DMS53 (cell line): ENCODE data around the gene ZNF487.
"Not testable (repeated sequence)": the region's sequence is repeated elsewhere in the genome, so short reads cannot be mapped to it uniquely, and the experiment has no call there.

Experiments
- DNase-seq: peaks from one replicate; lab custom pipeline; 2025; lab: John Stamatoyannopoulos, UW

Gene ZNF487

GRCh38 chr10:43436291-43437140 lies at the start of gene ZNF487:
ZNF487 (plus strand) TSS chr10:43437111; CDS start chr10:43475814, 38,703 bp downstream.
- DNase-seq: peak; percentile 94

DNA sequence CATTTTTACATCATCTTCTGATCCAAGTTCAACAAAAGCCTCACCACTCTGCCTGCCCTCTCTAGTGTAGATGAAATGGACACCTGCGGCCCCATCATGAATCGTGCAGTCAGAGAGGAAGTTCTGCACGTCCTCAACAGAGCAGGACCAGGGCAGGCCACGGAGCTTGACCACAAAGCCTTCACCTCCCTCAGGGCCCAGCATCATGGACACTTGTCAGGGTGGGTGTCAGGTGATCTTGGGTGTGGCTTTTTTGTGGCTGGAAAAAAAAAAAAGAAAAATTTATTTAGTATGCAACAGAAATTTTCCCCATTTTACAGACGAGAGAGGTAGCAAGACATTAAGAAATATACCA lies 49.3 kb upstream of the ZNF487 start:
- DNase-seq: no peak

GRCh38 chr10:43389867-43390266 lies 47.0 kb upstream of the ZNF487 start:
- DNase-seq: no peak

- DNase-seq: no peak
Measured at GRCh38 chr10:43390333-43390732, 46.6 kb upstream of the ZNF487 start.

DNA sequence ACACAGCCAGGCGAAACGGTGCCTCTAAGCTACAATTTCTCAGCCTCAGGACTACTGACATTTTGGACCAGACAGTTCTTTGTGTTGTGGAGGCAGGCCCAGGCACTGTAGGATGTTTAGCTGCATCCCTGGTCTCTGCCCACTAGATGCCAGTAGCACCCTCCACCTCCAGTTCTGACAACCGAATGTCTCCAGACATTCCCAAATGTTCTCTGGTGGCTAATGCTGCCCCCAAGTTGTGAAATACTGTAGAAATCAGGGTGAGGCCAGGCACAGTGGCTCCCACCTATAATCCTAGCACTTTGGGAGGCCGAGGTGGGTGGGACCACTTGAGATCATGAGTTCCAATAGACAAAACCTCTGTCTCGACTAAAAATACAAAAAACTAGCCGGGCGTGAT lies 46.2 kb upstream of the ZNF487 start:
- peak; percentile 41 for DNase-seq

DNA sequence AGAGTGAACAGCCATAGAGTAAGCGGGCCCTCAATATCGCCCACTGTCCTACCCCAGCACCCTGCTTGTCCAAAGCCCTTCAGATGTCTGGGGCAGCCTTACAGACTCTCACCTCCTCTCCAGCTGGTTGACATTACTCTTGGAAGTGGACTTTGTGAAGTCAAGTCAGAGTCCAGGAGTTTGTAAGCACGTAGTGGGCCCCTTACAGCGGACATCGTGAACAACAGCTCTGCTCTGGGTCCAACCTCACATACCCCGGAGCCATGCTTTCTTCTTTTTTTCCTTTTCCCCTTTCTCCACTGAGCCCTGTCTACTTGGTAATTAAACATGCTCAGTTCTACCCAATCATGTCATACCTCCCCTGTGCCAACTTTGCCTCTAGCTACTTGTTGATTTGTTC lies 45.4 kb upstream of the ZNF487 start:
- no peak for DNase-seq

DNA sequence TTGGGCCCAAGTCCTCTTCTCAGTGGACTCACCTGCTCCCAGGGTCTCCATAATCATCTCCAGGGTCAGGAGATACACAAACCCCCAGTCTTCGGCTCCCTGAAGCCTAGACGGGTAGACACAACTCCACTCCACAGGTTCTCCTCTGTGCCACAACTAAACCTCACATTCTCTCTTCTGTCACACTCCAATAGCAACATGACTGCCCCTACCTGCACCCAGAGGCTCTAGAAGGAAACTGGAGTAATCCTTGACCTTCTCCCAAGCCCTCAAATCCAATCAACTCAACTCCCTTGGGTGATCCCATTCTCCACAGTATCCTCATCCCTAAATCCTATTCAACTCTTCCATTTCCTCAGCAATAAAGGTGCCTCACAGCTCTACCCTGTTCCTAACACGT lies 44.2 kb upstream of the ZNF487 start:
- DNase-seq: no peak

DNA sequence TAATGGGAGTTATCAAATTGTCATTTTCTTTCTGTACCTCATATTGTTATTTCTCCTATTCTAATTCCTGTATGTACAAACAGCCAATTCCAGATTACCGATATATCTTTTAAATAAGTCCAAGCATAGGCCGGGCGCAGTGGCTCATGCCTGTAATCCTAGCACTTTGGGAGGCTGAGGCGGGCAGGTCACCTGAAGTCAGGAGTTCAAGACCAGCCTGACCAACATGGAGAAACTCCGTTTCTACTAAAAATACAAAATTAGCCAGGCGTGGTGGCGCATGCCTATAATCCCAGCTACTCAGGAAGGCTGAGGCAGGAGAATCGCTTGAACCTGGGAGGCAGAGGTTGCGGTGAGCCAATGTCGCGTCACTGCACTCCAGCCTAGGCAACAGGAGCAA lies 43.7 kb upstream of the ZNF487 start:
- DNase-seq: not testable (repeated sequence)

DNA sequence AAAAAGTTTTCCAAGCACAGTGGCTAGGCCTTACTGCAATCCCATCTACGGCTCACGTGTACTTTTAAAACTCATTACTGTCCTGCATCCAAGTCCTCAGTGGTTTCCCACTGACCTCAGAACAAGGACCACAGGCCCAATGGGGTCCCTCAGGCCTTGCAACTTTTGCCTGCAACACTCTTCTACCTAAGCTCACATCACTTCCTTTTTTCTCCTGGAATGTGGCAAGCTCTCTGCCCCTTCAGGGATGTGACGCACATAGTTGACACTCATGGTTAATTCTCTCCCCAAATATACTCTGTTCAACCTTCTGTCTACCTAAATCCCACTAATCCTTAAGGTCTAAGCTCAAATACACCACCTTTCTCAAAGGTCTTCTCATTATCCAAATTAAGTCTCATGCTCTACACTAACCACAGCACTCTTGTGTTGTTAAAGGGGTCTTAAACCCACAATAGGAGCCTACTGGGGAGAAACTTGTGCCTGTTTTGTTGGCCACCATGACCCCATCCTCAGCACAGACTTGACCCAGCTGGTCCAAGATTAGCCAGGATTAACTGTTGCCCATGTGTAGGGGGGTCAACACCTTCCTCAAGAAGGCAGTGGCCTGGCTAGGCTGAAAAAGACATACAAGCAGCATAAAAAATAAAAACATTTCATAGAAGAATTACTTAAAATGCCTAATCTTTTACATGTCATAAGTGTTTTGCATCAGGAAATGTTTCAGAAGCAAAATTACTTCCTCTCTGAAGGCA lies 43.1 kb upstream of the ZNF487 start:
- no peak for DNase-seq

DNA sequence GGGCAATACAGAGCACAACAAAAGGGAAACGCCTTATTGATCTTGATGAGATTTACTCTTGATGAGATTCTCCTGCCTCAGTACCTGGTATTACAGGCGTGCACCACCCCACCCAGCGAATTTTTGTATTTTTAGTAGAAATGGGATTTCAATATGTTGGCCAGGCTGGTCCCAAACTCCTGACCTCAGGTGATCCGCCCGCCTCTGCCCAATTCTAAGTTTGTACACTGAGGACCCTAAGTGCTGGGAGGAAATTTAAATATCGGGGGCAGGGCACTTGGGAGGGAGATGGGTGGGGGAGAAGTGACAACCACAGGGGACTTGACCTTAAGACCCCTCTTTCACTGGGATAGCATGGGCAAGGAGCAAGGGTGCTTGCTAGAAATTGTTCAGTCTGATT lies 42.0 kb upstream of the ZNF487 start:
- DNase-seq: no peak

DNA sequence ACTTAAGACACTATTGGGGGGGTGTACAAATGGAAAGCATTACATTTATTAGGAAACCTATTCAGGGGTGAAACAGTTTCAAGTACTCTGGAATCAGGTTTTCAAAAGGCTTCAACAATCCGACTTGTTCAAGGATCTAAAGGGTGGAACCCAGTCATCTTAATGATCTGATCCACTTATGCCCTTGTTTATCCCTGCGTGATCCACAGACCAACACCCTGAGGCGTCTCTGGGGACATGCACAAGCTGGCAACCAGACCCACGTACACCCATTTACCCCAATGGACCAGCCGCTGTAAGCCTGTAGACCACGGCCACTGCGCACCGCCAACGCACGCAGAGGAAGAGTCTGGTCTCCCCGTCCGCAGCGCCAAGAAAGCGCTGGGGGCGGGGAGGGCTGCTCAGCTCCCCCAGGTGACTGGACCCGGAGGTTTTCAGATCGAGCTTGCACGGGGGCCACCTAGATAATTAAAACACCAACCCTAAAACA lies 41.3 kb upstream of the ZNF487 start:
- DNase-seq: peak; percentile 62

DNA sequence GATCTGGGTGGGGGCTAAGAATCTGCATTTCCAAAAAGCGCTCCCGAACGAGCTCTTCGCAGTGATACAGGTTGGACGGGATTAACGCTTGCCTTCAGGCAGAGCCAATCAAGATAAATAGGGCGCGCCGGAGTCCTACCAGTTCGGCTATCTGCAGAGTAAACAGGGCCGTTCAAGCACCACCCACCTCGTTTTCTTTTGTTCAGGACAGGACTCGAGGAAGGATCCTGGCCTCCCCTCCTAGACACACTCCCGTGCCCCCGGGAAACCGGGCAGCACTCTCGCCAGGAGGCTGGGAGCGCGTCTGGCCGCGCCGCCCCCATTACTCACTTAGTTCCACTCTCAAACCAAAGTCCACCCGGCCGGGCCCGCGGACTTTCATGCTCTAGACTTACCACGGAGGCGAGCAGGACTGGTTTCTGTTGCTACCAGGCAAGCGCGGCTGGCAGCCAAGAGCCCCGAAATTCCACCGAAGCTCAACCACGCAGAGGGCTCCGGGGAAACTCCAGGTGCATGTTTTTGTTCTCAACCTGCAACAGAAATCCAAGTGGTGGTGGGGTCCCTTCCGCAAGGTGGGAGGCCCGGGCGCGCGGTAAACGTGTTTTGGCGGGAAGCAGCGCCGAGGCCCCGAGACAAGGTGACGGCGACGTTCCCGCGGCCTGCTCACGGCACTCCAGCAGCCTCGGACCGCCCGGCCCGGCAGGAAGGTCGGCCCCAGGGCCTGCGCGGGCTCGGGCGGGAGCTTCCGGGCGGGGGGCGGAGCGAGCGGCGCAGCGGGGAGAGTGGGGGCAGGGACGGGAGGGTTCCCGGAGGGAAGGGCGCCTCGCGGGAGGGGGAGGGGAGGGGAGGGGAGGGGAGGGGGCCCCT lies 40.6 kb upstream of the ZNF487 start:
- peak; percentile 92 for DNase-seq

DNA sequence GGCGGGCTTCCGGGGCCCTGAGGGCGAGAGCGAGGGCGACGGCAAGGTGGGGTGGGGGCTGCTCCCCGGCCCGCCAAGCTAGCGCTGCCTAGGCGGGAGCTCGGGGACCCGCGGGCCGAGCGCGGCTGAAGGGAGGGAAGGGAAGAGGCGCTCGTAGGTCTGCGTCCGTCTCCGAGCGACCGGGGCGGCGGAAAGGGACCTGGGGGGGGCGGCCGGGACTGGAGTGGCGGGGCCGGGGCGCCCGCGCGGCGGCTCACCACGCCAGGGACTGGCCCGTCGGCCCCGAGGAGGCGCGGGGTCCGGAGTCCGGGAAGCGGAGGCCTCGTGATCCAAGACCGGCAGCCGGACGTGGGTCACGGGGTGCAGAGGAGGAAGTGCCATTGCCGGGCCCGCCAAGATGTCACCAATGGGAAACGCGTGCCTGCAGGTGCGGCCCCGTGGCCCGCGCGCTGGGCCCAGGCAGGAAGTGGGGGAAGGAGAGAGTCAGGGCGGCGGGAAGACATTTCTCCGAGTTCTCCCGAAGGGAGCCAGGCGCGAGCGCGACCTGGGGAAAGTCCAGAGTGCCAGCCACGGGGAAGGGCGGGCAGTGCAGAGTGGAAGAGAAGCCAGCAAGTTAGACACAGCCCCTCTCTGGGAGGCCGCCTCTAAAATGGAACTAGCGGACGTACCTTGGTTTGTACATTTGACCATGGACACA lies 39.8 kb upstream of the ZNF487 start:
- peak; percentile 98 for DNase-seq

- no peak for DNase-seq
Measured at GRCh38 chr10:43398939-43399319, 38.0 kb upstream of the ZNF487 start.

DNA sequence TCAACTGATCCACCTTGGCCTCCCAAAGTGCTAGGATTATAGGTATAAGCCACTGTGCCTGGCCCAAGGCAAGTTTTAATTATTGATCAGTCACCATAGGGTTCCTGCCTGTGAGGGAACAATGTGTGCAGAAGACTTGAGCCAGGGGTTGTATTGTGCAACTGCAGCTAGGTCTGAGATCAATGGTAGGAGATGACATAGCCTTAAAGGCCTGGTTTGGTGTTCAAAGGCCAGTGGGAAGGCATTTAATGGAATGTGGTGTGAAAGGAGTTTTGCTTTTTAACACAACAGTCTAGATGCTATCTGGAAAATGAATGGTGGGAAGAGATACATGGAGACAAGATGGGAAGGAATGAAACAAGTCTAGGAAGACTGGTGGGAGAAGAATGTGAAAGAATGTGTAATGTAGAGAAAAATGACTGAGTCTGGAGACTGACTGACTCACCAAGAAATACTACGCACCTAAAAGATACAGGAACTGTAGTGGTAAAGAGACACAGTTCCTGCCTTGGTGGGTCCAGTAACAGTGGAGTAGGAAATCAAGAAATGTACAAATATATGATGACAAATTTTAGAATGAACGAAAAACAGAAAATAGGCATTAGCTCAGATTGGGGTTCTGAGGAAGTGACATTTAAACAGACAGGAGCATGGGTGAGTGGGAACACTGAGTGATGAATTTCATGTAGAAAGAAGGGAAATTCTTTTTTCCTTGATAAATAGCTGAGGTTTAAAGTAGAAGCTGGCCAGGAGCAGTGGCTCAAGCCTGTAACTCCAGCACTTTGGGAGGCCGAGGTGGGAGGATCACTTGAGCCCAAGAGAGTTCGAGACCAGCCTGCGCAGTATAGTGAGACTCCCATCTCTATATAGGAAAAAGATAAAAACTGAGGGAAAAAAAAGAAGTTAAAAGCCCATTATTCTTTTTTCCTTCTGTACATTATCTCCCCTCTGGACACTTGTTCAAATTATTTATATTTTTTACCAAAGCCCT lies 37.3 kb upstream of the ZNF487 start:
- DNase-seq: peak; percentile 38

DNA sequence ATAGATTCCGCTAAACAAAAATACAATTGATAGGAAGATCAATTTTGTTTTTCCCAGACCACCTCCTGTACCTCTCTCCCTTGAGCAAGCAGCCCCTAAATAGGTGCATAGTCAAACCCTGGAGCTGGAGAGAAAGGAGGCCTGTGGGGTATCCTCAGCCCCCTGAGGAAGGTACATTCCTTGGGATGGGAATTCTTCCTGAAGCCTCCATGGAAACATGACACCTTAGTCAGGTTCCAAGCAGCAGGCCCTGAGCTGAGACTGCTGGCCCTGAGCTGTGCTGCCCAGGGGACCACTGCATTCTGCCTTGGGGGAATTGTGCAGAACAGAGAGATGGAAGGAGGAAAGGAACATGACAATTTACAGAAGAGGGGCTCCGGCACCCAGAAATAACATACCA lies 35.3 kb upstream of the ZNF487 start:
- no peak for DNase-seq

- no peak for DNase-seq
Measured at GRCh38 chr10:43402176-43402575, 34.7 kb upstream of the ZNF487 start.

GRCh38 chr10:43402880-43403452 lies 33.9 kb upstream of the ZNF487 start:
- no peak for DNase-seq

- DNase-seq: peak; percentile 62
Measured at GRCh38 chr10:43403911-43404703, 32.8 kb upstream of the ZNF487 start.
